Measurements from ENCODE around the gene TMEM181. TPM values are rescaled to one million over a fixed set of nuclear protein-coding genes. Genes with fewer than 3 reads are reported as not detected.

The TMEM181 gene
- total RNA-seq, 6 experiments from 2014 or later: 11.3 to 14.0 (median 12.5) TPM

- Histone ChIP-seq H3K27me3 (no peaks in the 10 kb centered on the region), H3K9me3 (no peaks in the 10 kb centered on the region), H3K4me1 (no peaks in the 10 kb centered on the region), H3K27ac (no peak overlapping the region), H3K36me3 (no peaks in the 10 kb centered on the region), H3K4me3 (no peak overlapping the region)
- ATAC-seq (peak; percentile 37 to 71 (median 51)), DNase-seq (peak in 1 of 3 donors; percentile 31)
- TF ChIP-seq POLR2A (IDR thresholded peaks at IDR 0.05) (no peak), CTCF (IDR thresholded peaks at IDR 0.05) (no peak)
- 50% methylated on average over 5 of the region's 26 CpGs for WGBS (ENCODE audit: insufficient coverage, low coverage, low lambda C conversion rate, missing lambda C conversion rate)
- intact Hi-C loops (cut with DNase I): no loop called here
Measured at GRCh38 chr6:158571826-158572652, 12.1 kb downstream of the TMEM181 start.

GRCh38 chr6:158572653-158573541 is 13.0 kb downstream of the TMEM181 start:
- Histone ChIP-seq H3K4me3 (no peak overlapping the region), H3K27me3 (no peaks in the 10 kb centered on the region), H3K4me1 (no peaks in the 10 kb centered on the region), H3K36me3 (no peaks in the 10 kb centered on the region), H3K9me3 (no peaks in the 10 kb centered on the region), H3K27ac (no peak overlapping the region)
- intact Hi-C loops (cut with DNase I): no loop called here
- no peak for DNase-seq
- peak in 1 of 4 donors; percentile 25 for ATAC-seq
- no peak for TF ChIP-seq CTCF (IDR thresholded peaks at IDR 0.05)
- no peak for TF ChIP-seq POLR2A (IDR thresholded peaks at IDR 0.05)
- WGBS (ENCODE audit: insufficient coverage, low coverage, low lambda C conversion rate, missing lambda C conversion rate): 94% methylated on average over 11 of the region's 28 CpGs

GRCh38 chr6:158573542-158573931 is 13.6 kb downstream of the TMEM181 start:
- intact Hi-C loops (cut with DNase I): no loop called here
- no peak for DNase-seq
- 88% methylated on average over 10 of the region's 10 CpGs for WGBS (ENCODE audit: insufficient coverage, low coverage, low lambda C conversion rate, missing lambda C conversion rate)
- no peak for TF ChIP-seq CTCF (IDR thresholded peaks at IDR 0.05)
- Histone ChIP-seq H3K9me3 (no peaks in the 10 kb centered on the region), H3K4me3 (no peak overlapping the region), H3K27ac (no peak overlapping the region), H3K4me1 (no peaks in the 10 kb centered on the region), H3K36me3 (no peaks in the 10 kb centered on the region), H3K27me3 (no peaks in the 10 kb centered on the region)
- ATAC-seq: no peak

GRCh38 chr6:158574800-158575199 is 14.9 kb downstream of the TMEM181 start:
- no peaks in the 10 kb centered on the region for H3K9me3 ChIP-seq
- no peaks in the 10 kb centered on the region for H3K4me1 ChIP-seq
- intact Hi-C loops (cut with DNase I): no loop called here
- H3K27ac ChIP-seq: no peak overlapping the region
- no peaks in the 10 kb centered on the region for H3K27me3 ChIP-seq
- ATAC-seq (no peak), DNase-seq (no peak)
- TF ChIP-seq CTCF (IDR thresholded peaks at IDR 0.05): no peak
- TF ChIP-seq POLR2A (IDR thresholded peaks at IDR 0.05): no peak
- H3K4me3 ChIP-seq: no peak overlapping the region
- 81% methylated on average over 3 of the region's 3 CpGs for WGBS (ENCODE audit: insufficient coverage, low coverage, low lambda C conversion rate, missing lambda C conversion rate)
- no peaks in the 10 kb centered on the region for H3K36me3 ChIP-seq

Data from right lobe of liver (tissue), 6 donors.